Esophagus squamous epithelium (tissue), 5 donors: Measurements from ENCODE around the gene FAP. TPM values are rescaled to one million over a fixed set of nuclear protein-coding genes. Genes with fewer than 3 reads are reported as not detected.

Experiments used
- DNase-seq: peaks from one replicate; lab custom pipeline; 2025; lab: John Stamatoyannopoulos, UW
- H3K27ac ChIP-seq, 4 donors: fragments of 200-600 bp; sonication (generic); one replicate each; pipeline ENCODE4 v1.5.1; 2016 to 2019; ENCODE audit warnings: mild to moderate bottlenecking in 1 of 4
- H3K27me3 ChIP-seq, 4 donors: fragments of 200-600 bp; sonication (generic); 1 replicate in 3 of 4; 2 replicates in 1 of 4; pipeline versions ENCODE4 v1.5.1 to v1.6.0; 2017 to 2021; ENCODE audit warnings: antibody characterized with exemption in 1 of 4
- H3K36me3 ChIP-seq, 3 donors: fragments of 200-600 bp; sonication (generic); one replicate each; pipeline ENCODE4 v1.5.1; 2016 to 2019
- H3K4me1 ChIP-seq, 3 donors: fragments of 200-600 bp; sonication (generic); one replicate each; pipeline ENCODE4 v1.5.1; 2017 to 2019
- H3K4me3 ChIP-seq, 4 donors: fragments of 200-600 bp; sonication (generic); 1 replicate in 3 of 4; 2 replicates in 1 of 4; pipeline ENCODE4 v1.5.1; 2016 to 2019; ENCODE audit warnings: mild to moderate bottlenecking in 2 of 4, moderate library complexity in 1 of 4
- H3K9me3 ChIP-seq, 3 donors: fragments of 200-600 bp; sonication (generic); one replicate each; pipeline ENCODE4 v1.5.1; 2016 to 2019
- POLR2A ChIP-seq, 4 donors: fragments of 450-650 bp; IDR thresholded peaks; one replicate each; pipeline ENCODE4 v1.6.1; 2017; ENCODE audit warnings: antibody characterized with exemption in 4 of 4, mild to moderate bottlenecking in 4 of 4, moderate library complexity in 3 of 4
- WGBS, 2 donors: methylation state at CpG; one replicate each; pipeline ENCODE4 v1.1.5; 2018; 5-methylcytosine and 5-hydroxymethylcytosine counted together
- intact Hi-C: fragments of 100-400 bp; cut with DNase I; formaldehyde crosslinking; loops from one replicate; pipeline ENCODE4 v1.15.0; 2022
- total RNA-seq, 4 donors: library from RNA; depleted of rRNA; stranded (reverse); fragments of >200 nt; gene quantifications; one replicate each; pipeline ENCODE4 v1.1.0, GENCODE V29; 2016
- TF ChIP-seq, protein P1 (sequence below), 6 experiments: fragments of 450-650 bp in 4 of 6; fragments of 200-600 bp in 2 of 6; sonication (generic) in 2 of 6; IDR thresholded peaks; one replicate each; pipeline ENCODE4 v1.5.1; 2016 to 2019; ENCODE audit warnings: antibody characterized with exemption in 6 of 6, mild to moderate bottlenecking in 4 of 6, moderate library complexity in 4 of 6
- donor health status: DM: yes; HTN: yes; CAD: no.

Gene FAP
- total RNA-seq, 4 donors from 2014 or later: 0.91 to 6.5 (median 2.1) TPM

DNA sequence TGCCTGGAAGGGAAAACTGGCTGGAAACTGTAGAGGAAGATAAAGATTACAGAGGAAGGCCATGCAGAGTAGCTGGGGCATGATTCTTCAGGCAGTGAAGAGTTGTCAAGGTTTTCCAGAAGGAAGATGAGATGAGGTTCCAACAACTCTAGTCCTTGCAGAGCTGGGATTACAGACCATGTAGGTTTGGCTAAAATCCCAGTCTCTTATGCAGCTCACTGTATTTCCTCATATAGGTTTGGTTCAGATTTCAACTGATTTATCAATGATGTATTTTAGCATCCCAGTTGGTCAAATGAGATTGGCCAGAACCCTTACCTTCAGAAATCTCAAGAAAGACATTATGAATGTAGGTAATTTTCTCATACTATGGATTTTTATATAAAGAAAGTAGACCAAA, 16.4 kb downstream of the FAP start:
- Histone ChIP-seq H3K36me3 (no peaks in the 10 kb centered on the region), H3K4me1 (peaks cover 0 to under 1% (median 0%) of the 10 kb centered on the region in 3 donors), H3K27me3 (no peaks in the 10 kb centered on the region), H3K9me3 (no peaks in the 10 kb centered on the region), H3K4me3 (no peak overlapping the region), H3K27ac (no peak overlapping the region)
- intact Hi-C loops: no loop called here
- TF ChIP-seq, protein P1, sequence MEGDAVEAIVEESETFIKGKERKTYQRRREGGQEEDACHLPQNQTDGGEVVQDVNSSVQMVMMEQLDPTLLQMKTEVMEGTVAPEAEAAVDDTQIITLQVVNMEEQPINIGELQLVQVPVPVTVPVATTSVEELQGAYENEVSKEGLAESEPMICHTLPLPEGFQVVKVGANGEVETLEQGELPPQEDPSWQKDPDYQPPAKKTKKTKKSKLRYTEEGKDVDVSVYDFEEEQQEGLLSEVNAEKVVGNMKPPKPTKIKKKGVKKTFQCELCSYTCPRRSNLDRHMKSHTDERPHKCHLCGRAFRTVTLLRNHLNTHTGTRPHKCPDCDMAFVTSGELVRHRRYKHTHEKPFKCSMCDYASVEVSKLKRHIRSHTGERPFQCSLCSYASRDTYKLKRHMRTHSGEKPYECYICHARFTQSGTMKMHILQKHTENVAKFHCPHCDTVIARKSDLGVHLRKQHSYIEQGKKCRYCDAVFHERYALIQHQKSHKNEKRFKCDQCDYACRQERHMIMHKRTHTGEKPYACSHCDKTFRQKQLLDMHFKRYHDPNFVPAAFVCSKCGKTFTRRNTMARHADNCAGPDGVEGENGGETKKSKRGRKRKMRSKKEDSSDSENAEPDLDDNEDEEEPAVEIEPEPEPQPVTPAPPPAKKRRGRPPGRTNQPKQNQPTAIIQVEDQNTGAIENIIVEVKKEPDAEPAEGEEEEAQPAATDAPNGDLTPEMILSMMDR (IDR thresholded peaks at IDR 0.05): no peak
- no peak for DNase-seq

DNA sequence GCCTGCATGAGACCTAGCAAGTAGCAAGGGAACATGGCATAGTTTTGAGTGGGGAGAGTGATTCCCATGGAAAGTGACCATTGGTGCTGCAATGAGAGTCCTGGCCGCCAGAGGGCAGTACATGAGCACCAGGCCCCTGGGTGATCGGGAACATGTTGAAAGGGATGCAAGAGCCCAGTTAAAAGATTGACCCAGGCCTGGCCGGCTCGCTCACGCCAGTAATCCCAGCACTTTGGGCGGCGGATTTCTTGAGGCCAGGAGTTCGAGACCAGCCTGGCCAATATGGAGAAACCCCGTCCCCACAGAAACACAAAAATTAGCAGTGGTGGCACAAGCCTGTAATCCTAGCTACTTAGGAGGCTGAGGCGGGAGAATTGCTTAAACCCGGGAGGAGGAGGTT, 22.2 kb downstream of the FAP start:
- no peak for DNase-seq
- TF ChIP-seq POLR2A (IDR thresholded peaks at IDR 0.05): no peak
- TF ChIP-seq, protein P1 (IDR thresholded peaks at IDR 0.05): peak; percentile 65 to 86 (median 76)
- intact Hi-C loops: loop anchor here (5.0 kb wide), 1 partner anchor 76 kb away; no protein-coding TSS in a partner anchor
- Histone ChIP-seq H3K36me3 (no peaks in the 10 kb centered on the region), H3K27ac (no peak overlapping the region), H3K4me1 (no peaks in the 10 kb centered on the region), H3K4me3 (no peak overlapping the region), H3K27me3 (no peaks in the 10 kb centered on the region), H3K9me3 (no peaks in the 10 kb centered on the region)
- WGBS, 2 donors: 41 to 57% methylated on average over 10 to 11 of the region's 11 CpGs

DNA sequence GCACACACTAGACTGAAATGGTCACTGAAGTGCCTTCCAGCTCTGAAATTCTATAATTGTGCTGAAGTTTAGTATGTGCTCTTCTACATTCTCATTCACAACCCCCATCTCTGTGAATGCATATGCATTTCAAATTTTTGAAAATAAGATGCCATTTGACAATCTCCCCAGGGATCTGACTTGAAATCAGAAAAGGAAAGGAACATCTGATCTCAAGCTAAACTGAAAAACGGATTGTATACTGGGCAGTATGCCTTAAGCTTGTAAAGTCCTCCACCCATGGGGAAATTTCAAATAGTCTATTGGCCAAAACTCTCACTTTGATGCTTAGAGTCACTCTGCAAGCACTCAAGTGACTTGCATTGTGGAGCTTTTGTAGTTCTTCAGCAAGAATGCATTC, 22.9 kb downstream of the FAP start:
- intact Hi-C loops: loop anchor here (5.0 kb wide), 1 partner anchor 77 kb away; no protein-coding TSS in a partner anchor
- 38 to 56% methylated on average over 1 of the region's 1 CpG for WGBS, 2 donors
- no peak for TF ChIP-seq POLR2A (IDR thresholded peaks at IDR 0.05)
- TF ChIP-seq, protein P1 (IDR thresholded peaks at IDR 0.05): no peak
- Histone ChIP-seq H3K27ac (no peak overlapping the region), H3K4me1 (no peaks in the 10 kb centered on the region), H3K4me3 (no peak overlapping the region), H3K9me3 (no peaks in the 10 kb centered on the region), H3K36me3 (no peaks in the 10 kb centered on the region), H3K27me3 (no peaks in the 10 kb centered on the region)
- no peak for DNase-seq

DNA sequence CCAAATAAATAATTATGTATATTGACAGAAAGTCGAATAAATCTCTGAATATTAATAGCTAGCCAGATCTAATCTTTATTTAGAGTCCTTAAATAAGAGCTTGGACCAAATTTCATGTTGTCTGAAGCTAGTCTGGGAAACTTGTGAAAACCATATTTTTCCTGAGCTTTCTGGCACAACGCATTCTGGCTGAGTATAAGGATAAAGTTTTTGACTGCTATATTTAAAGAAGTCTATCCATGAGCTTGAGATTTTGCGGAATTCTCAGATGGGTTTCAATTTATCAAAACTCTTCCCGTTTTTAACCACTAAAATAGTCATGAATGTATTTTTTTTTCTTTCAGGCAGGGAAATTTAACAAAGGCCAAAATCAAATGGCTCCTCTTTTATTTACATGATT, 23.8 kb downstream of the FAP start:
- Histone ChIP-seq H3K4me1 (no peaks in the 10 kb centered on the region), H3K9me3 (no peaks in the 10 kb centered on the region), H3K27me3 (no peaks in the 10 kb centered on the region), H3K36me3 (no peaks in the 10 kb centered on the region), H3K27ac (no peak overlapping the region), H3K4me3 (no peak overlapping the region)
- no peak for TF ChIP-seq POLR2A (IDR thresholded peaks at IDR 0.05)
- TF ChIP-seq, protein P1 (IDR thresholded peaks at IDR 0.05): no peak
- 57 to 59% methylated on average over 4 of the region's 4 CpGs for WGBS, 2 donors
- DNase-seq: no peak
- intact Hi-C loops: no loop called here

DNA sequence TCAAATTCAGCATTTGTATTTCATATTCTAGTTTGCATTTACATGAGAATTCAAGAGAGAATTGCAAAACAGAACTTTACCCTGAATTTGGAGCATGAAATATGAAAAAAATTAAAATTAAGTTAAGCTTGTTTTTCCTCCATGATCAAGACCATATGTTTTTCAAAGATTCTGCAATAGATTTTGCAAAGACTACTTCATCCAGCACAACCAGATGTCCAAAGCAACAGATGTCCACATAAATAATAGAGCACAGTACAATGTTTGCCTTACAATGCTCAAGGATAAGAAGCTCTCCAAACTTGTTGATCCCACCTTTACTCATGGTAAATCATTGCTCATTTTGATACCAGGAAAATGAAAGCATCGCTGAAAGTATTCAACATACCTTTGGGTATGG, 25.6 kb downstream of the FAP start:
- intact Hi-C loops: no loop called here
- Histone ChIP-seq H3K27ac (no peak overlapping the region), H3K4me1 (no peaks in the 10 kb centered on the region), H3K27me3 (no peaks in the 10 kb centered on the region), H3K9me3 (no peaks in the 10 kb centered on the region), H3K36me3 (no peaks in the 10 kb centered on the region), H3K4me3 (no peak overlapping the region)
- no peak for TF ChIP-seq POLR2A (IDR thresholded peaks at IDR 0.05)
- TF ChIP-seq, protein P1 (IDR thresholded peaks at IDR 0.05): no peak
- 80 to 83% methylated on average over 1 of the region's 1 CpG for WGBS, 2 donors
- no peak for DNase-seq
